Astrocyte (in vitro differentiated cells and primary cell): ENCODE data around the gene DNASE2B. TPM values are rescaled to one million over a fixed set of nuclear protein-coding genes. Genes with fewer than 3 reads are reported as not detected.

Experiments
- DNase-seq: peaks from one replicate; pipeline ENCODE4 v3.0.0-alpha.2; 2010; ENCODE audit warnings: low read depth
- FAIRE-seq: peaks from 2 replicates; lab custom pipeline; 2011; peaks lifted over from hg19 to GRCh38; lab: Jason Lieb, UNC
- H2AFZ ChIP-seq: 2 replicates; pipeline ENCODE4 v1.6.0; 2012; ENCODE audit warnings: low read depth, low read length, inconsistent platforms
- H3K27ac ChIP-seq: 2 replicates; pipeline ENCODE4 v1.5.1; 2011; ENCODE audit warnings: low read depth, low read length, inconsistent platforms
- H3K27me3 ChIP-seq: 2 replicates; pipeline ENCODE4 v1.6.0; 2011; ENCODE audit warnings: low read length, inconsistent platforms; ENCODE audit not compliant: insufficient read depth
- H3K36me3 ChIP-seq: 2 replicates; pipeline ENCODE4 v1.5.1; 2011; ENCODE audit warnings: low read length, inconsistent platforms; ENCODE audit not compliant: insufficient read depth
- H3K4me1 ChIP-seq: 2 replicates; pipeline ENCODE4 v1.5.1; 2011; ENCODE audit warnings: low read length, inconsistent platforms; ENCODE audit not compliant: insufficient read depth
- H3K4me2 ChIP-seq: 2 replicates; pipeline ENCODE4 v1.6.0; 2012; ENCODE audit warnings: low read length, inconsistent platforms
- H3K4me3 ChIP-seq: 2 replicates; pipeline ENCODE4 v1.5.1; 2011; ENCODE audit warnings: low read depth, mild to moderate bottlenecking, low read length, inconsistent platforms; ENCODE audit not compliant: insufficient read depth
- H3K79me2 ChIP-seq: 2 replicates; pipeline ENCODE4 v1.6.0; 2012; ENCODE audit warnings: mild to moderate bottlenecking, low read length, inconsistent platforms; ENCODE audit not compliant: insufficient read depth
- H3K9ac ChIP-seq: 2 replicates; pipeline ENCODE4 v1.6.0; 2012; ENCODE audit warnings: mild to moderate bottlenecking, low read length, inconsistent platforms
- H3K9me3 ChIP-seq: 2 replicates; pipeline ENCODE4 v1.5.1; 2012; ENCODE audit warnings: low read depth, mild to moderate bottlenecking, low read length, inconsistent platforms; ENCODE audit not compliant: insufficient read depth
- H4K20me1 ChIP-seq: 2 replicates; pipeline ENCODE4 v1.6.0; 2012; ENCODE audit warnings: low read length, inconsistent platforms; ENCODE audit not compliant: insufficient read depth
- H3K27ac Mint-ChIP-seq: one replicate; pipeline ENCODE4 v1.8.0; 2021; ENCODE audit warnings: mild to moderate bottlenecking, mixed read lengths; ENCODE audit not compliant: unreplicated experiment
- H3K27me3 Mint-ChIP-seq: one replicate; pipeline ENCODE4 v1.8.0; 2021; ENCODE audit warnings: low read depth, mixed read lengths; ENCODE audit not compliant: unreplicated experiment
- H3K36me3 Mint-ChIP-seq: one replicate; pipeline ENCODE4 v1.8.0; 2021; ENCODE audit warnings: low read depth, mixed read lengths; ENCODE audit not compliant: unreplicated experiment
- H3K4me1 Mint-ChIP-seq: one replicate; pipeline ENCODE4 v1.8.0; 2021; ENCODE audit warnings: low read depth, mixed read lengths; ENCODE audit not compliant: unreplicated experiment
- H3K4me3 Mint-ChIP-seq: one replicate; pipeline ENCODE4 v1.8.0; 2021; ENCODE audit warnings: mild to moderate bottlenecking, moderate library complexity, mixed read lengths; ENCODE audit not compliant: unreplicated experiment
- H3K9me3 Mint-ChIP-seq: one replicate; pipeline ENCODE4 v1.8.0; 2021; ENCODE audit warnings: mild to moderate bottlenecking, mixed read lengths; ENCODE audit not compliant: unreplicated experiment
- EZH2 ChIP-seq: IDR thresholded peaks from 2 replicates; pipeline ENCODE4 v1.6.1; 2012; ENCODE audit warnings: mild to moderate bottlenecking, low read length, inconsistent platforms; ENCODE audit not compliant: insufficient read depth
- total RNA-seq: library from RNA; stranded (reverse); gene quantifications from 2 replicates; pipeline ENCODE4 v1.2.1, GENCODE V29; 2021
- TF ChIP-seq, protein P1 (sequence below): IDR thresholded peaks from 2 replicates; pipeline ENCODE4 v1.5.1; 2011; ENCODE audit warnings: low read depth, mild to moderate bottlenecking, inconsistent platforms, low read length, moderate library complexity; ENCODE audit not compliant: insufficient read depth

The DNASE2B gene
- total RNA-seq, 1 donor from 2014 or later: not detected

DNA sequence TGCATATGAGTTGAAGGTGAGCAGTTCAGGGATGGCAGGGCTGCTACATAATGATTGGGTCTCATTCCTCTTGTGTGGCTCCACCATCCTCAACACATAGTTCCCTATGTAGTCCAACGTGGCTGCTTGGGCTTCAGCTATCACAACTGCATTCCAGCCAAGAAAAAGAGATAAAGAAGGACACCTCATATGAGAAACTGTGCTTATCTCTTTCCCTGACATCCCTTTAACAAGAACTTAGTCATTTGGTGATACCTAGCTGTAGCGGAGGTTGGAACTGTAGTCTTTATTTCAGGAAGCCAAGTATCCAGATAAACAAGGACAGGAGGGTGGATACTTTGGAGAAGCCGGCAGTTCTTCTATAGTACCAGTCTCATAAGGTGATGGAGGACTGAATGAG, 42.7 kb upstream of the DNASE2B start:
- H3K9me3 ChIP-seq: no peaks in the 10 kb centered on the region
- H3K4me2 ChIP-seq: no peak overlapping the region
- no peaks in the 10 kb centered on the region for H3K79me2 ChIP-seq
- no peak overlapping the region for H3K27ac Mint-ChIP-seq
- no peaks in the 10 kb centered on the region for H4K20me1 ChIP-seq
- H3K4me3 Mint-ChIP-seq: no peak overlapping the region
- H3K9ac ChIP-seq: no peak overlapping the region
- H3K4me1 ChIP-seq: peaks cover 24% of the 10 kb centered on the region
- H3K27ac ChIP-seq: no peak overlapping the region
- H3K27me3 ChIP-seq: no peaks in the 10 kb centered on the region
- H3K36me3 Mint-ChIP-seq: peaks cover 2% of the 10 kb centered on the region
- H3K27me3 Mint-ChIP-seq: no peaks in the 10 kb centered on the region
- H2AFZ ChIP-seq: no peak overlapping the region
- H3K4me3 ChIP-seq: no peak overlapping the region
- no peak for TF ChIP-seq EZH2
- TF ChIP-seq, protein P1, sequence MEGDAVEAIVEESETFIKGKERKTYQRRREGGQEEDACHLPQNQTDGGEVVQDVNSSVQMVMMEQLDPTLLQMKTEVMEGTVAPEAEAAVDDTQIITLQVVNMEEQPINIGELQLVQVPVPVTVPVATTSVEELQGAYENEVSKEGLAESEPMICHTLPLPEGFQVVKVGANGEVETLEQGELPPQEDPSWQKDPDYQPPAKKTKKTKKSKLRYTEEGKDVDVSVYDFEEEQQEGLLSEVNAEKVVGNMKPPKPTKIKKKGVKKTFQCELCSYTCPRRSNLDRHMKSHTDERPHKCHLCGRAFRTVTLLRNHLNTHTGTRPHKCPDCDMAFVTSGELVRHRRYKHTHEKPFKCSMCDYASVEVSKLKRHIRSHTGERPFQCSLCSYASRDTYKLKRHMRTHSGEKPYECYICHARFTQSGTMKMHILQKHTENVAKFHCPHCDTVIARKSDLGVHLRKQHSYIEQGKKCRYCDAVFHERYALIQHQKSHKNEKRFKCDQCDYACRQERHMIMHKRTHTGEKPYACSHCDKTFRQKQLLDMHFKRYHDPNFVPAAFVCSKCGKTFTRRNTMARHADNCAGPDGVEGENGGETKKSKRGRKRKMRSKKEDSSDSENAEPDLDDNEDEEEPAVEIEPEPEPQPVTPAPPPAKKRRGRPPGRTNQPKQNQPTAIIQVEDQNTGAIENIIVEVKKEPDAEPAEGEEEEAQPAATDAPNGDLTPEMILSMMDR: no peak
- peaks cover 5% of the 10 kb centered on the region for H3K9me3 Mint-ChIP-seq
- peaks cover 13% of the 10 kb centered on the region for H3K4me1 Mint-ChIP-seq
- FAIRE-seq: peak; percentile 41
- H3K36me3 ChIP-seq: no peaks in the 10 kb centered on the region
- peak; percentile 46 for DNase-seq

DNA sequence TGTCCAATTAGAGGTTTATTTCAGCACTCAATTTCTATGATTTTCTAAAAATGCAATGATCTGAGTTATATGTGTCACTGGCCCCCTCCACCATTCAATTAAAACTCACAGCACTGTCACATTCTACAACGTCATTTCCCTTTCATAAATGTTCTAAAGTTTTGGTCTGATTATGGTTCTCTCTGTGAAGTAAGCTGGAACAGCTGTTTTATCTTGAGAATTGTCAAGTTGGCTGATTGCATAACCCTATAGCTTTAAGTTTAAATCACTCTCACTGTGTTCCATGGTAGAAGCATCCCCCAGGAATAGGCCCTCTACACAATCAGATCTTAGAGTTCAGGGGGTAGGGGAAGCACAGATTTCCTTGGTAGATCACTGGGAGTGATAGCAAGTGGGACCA, 41.4 kb upstream of the DNASE2B start:
- no peak overlapping the region for H3K4me2 ChIP-seq
- H3K27me3 ChIP-seq: no peaks in the 10 kb centered on the region
- Mint-ChIP-seq H3K4me3 (no peak overlapping the region), H3K27me3 (no peaks in the 10 kb centered on the region), H3K9me3 (peaks cover 5% of the 10 kb centered on the region), H3K36me3 (peaks cover 2% of the 10 kb centered on the region), H3K27ac (no peak overlapping the region), H3K4me1 (peaks cover 13% of the 10 kb centered on the region)
- no peak for TF ChIP-seq EZH2
- TF ChIP-seq, protein P1: no peak
- DNase-seq (no peak), FAIRE-seq (no peak)
- H2AFZ ChIP-seq: no peak overlapping the region
- H4K20me1 ChIP-seq: no peaks in the 10 kb centered on the region
- no peaks in the 10 kb centered on the region for H3K79me2 ChIP-seq
- H3K9me3 ChIP-seq: no peaks in the 10 kb centered on the region
- no peak overlapping the region for H3K27ac ChIP-seq
- H3K4me1 ChIP-seq: peaks cover 24% of the 10 kb centered on the region
- H3K4me3 ChIP-seq: no peak overlapping the region
- H3K9ac ChIP-seq: no peak overlapping the region
- no peaks in the 10 kb centered on the region for H3K36me3 ChIP-seq

DNA sequence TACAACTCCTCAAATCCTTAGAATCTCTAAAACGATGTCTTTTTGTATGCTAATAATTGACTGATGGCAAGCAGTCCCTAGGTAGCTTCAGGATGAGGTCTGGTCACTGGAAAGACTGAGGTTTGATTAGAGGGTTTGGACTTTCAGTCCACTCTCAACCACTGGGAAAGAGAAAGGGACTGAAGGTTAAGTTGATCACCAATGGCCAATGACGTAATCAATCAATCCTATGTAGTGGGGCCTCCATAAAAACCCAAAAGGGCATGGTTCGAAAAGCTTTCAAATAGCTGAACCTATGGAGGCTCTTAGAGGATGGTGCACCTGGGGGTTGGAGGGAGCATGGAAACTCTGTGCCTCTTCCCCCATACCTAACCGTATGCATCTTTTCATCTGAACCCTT, 39.6 kb upstream of the DNASE2B start:
- DNase-seq: no peak
- peaks cover 10% of the 10 kb centered on the region for H3K4me1 Mint-ChIP-seq
- FAIRE-seq: no peak
- Histone ChIP-seq H2AFZ (no peak overlapping the region), H3K4me2 (no peak overlapping the region), H3K4me3 (no peak overlapping the region), H3K27ac (no peak overlapping the region), H3K4me1 (peaks cover 8% of the 10 kb centered on the region), H3K9ac (no peak overlapping the region), H3K27me3 (no peaks in the 10 kb centered on the region), H4K20me1 (no peaks in the 10 kb centered on the region), H3K9me3 (no peaks in the 10 kb centered on the region), H3K36me3 (no peaks in the 10 kb centered on the region), H3K79me2 (no peaks in the 10 kb centered on the region)
- no peak for TF ChIP-seq EZH2
- TF ChIP-seq, protein P1: no peak
- H3K9me3 Mint-ChIP-seq: peaks cover 5% of the 10 kb centered on the region
- H3K27ac Mint-ChIP-seq: no peak overlapping the region
- no peak overlapping the region for H3K4me3 Mint-ChIP-seq
- no peaks in the 10 kb centered on the region for H3K27me3 Mint-ChIP-seq
- H3K36me3 Mint-ChIP-seq: peaks cover 2% of the 10 kb centered on the region
